Tongue (tissue), 2 donors: ENCODE measurements around the gene GATAD2B. TPM values are rescaled to one million over a fixed set of nuclear protein-coding genes. Genes with fewer than 3 reads are reported as not detected.
"Not testable (repeated sequence)": the region's sequence is repeated elsewhere in the genome, so short reads cannot be mapped to it uniquely, and the experiment has no call there.

Experiments used
- DNase-seq: peaks from one replicate; pipeline ENCODE4 v3.0.0-alpha.2; 2015
- total RNA-seq: library from RNA; depleted of rRNA; stranded (reverse); fragments of >200 nt; gene quantifications from one replicate; pipeline ENCODE4 v1.2.3, GENCODE V29; 2014

The GATAD2B gene
- total RNA-seq, 1 donor from 2014 or later = 11.2 TPM

- no peak for DNase-seq
These were observed 144.5 kb downstream of the GATAD2B start for GRCh38 chr1:153778051-153778823.

DNA sequence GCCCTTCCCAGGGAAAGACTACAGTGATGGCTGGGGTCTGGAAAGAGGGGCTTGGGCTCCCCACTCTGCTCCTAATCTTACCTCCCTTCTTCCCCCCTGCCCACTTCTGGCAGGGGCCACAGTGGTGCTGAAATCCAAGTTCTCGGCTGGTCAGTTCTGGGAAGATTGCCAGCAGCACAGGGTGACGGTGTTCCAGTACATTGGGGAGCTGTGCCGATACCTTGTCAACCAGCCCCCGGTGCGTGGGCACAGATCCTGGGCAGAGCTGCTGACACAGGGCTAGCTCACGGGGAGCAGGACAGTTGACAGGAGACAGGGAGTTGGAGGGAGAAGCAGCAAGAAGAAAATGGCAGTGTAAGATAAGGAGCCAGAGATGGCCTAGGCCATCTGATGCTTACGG, 145.1 kb downstream of the GATAD2B start:
- no peak for DNase-seq

- DNase-seq = no peak
These were observed 145.9 kb downstream of the GATAD2B start for GRCh38 chr1:153776845-153777370.

- no peak for DNase-seq
These were observed 146.4 kb downstream of the GATAD2B start for GRCh38 chr1:153776352-153776751.

DNA sequence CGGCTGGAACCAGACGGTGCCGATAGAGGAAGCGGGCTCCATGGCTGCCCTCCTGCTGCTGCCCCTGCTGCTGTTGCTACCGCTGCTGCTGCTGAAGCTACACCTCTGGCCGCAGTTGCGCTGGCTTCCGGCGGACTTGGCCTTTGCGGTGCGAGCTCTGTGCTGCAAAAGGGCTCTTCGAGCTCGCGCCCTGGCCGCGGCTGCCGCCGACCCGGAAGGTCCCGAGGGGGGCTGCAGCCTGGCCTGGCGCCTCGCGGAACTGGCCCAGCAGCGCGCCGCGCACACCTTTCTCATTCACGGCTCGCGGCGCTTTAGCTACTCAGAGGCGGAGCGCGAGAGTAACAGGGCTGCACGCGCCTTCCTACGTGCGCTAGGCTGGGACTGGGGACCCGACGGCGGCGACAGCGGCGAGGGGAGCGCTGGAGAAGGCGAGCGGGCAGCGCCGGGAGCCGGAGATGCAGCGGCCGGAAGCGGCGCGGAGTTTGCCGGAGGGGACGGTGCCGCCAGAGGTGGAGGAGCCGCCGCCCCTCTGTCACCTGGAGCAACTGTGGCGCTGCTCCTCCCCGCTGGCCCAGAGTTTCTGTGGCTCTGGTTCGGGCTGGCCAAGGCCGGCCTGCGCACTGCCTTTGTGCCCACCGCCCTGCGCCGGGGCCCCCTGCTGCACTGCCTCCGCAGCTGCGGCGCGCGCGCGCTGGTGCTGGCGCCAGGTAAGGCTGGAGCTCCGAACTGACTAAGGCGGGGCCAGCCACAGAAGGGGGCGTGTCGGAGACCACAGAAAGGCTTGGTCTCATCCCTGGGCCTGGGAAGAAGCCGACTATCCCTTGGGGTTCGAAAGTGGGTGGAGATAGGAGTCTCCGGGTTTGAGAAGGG, 147.1 kb downstream of the GATAD2B start:
- peak; percentile 86 for DNase-seq

DNA sequence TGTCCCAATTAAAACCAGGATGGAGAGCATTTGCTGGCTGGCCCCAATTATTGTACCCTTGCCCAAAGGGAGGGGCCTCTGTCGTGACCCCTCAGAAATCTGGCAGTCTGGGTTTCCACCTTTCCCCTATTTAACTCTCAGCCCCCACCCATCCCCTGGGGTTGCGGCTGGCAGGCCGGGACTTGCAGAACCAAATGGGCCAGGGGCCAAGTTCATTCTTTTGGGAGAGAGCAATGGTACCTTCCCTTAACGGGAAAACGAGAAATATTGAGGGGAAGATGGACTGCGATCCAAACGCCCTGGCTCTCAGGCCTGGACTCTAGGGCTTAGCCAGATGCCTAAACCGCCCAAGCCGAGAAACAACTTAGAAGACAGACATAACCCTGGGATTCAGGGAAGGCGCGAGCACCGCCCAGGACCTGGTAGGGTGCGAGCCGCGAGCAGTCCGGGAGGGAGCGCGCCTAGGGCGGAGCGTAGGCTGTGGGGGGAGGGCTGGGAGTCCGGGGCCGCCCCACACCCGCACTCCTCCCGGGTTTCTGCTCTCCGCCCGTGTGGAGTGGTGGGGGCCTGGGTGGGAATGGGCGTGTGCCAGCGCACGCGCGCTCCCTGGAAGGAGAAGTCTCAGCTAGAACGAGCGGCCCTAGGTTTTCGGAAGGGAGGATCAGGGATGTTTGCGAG, 147.9 kb downstream of the GATAD2B start, which contains the start of gene SLC27A3:
SLC27A3 (plus strand) TSS at position 628 of the 678 bp plus-strand sequence. CDS start 91 bp downstream, outside the sequence.
- peak; percentile 88 for DNase-seq

GRCh38 chr1:153774026-153774595, 148.7 kb downstream of the GATAD2B start:
- no peak for DNase-seq

DNA sequence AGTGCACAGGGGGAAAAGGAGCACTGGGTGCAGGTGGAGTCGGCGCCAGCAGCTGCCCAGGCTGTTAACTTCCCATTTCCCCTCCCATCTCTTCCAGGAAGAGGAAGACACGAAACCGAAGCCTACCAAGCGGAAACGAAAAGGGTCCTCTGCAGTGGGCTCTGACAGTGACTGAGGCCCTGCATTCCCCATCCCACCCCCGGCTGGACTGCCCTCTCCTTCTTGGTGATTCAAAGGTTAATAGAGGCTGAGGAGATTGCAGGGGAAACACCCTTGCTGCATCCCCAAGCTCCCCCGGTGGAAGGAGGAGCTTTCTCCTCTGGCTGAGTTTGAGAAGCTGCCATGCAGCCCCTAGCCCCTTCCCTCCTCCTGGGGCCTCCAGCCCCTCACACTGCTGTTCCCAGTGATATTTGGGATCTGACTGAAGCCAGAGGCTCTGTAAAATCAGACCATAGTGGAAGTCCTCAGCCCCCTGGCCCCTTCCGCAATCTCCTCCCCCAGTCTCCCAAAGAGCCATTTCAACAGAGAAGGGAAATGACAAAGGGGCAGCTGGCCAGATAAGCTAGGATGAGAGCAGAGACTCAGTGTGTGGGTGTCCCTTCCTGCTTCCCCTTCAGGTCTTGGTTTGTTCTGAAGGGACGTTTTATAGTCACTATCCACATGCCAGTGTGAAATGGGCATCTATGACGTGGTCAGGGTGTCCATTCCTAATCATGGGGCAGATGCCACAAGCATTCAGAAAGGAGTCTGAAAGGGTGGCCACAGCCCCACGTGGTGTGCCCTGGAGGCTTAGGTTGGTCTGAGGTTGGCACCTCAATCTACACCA, 149.5 kb downstream of the GATAD2B start:
- no peak for DNase-seq

DNA sequence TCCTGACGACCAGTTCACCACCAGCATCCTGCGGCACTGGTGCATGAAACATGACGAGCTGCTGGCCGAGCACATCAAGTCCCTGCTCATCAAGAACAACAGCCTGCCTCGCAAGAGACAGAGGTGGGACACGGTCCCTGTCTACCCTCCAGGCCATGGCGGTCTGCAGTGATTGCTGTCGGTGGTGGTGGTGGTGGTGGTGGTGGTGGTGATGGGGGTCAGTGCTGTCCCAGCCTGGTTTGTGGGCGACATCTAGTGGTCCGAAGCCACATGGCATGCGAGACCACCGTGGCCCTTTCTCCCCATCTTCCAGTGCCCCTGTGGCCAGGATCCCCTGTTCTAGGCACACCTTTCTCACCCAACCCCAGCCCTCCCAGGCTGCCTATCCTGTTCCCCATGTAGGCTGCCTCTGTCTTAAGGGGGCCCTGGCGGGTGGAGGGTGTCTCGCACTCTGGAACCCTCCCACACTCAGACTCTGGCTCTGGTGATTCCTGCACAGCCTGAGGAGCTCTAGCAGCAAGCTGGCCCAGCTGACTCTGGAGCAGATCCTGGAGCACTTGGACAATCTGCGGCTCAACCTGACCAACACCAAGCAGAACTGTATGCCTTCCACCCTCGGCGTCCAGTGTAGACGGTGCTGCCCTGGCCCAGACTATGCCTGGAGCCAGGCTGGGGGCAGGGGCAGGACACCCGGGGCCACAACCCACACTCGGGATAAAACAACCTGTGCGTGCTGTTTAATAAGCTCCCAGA, 150.8 kb downstream of the GATAD2B start:
- DNase-seq = peak; percentile 35

DNA sequence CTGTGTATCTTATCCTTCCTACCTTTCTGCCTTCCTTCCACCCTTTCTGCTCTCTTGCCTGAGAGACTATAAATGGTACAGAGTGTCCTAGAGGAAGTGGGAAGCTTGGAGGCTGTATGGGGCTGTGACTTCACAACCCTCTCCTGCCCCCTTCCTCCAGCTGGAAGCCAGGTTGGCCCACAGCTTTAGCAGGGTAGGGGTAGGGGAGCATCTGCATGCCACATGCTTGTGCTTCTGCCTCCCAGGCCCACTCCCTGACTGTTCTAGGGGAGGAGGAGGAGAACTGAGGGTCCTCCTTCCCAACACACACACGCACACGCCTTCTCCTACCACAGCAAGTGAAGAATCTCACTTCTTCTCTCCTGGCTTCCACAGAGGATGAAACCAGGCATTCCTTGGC, 151.5 kb downstream of the GATAD2B start:
- DNase-seq = no peak

- no peak for DNase-seq
These were observed 152.0 kb downstream of the GATAD2B start for GRCh38 chr1:153770797-153771196.

DNA sequence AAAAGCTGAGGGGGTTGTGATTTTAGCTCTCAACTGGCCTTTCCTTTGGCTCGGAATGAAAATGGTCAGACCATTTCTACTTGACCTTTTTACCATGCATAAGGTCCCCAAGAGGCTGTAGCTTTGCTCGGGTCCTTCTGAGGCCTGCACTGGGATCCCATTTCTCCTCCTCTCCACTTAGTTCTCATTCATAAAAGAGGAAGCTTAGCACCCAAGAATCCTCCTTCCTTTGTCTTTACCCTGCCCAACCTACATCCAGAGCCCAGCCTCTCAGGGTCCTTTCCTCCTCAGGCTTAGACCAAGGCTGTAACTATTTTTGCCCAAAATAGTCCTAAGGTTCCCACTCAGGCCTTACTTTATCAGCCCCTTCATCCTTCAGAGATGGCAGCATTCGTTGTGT, 153.6 kb downstream of the GATAD2B start:
- no peak for DNase-seq

GRCh38 chr1:153768316-153769181, 154.2 kb downstream of the GATAD2B start:
- no peak for DNase-seq

GRCh38 chr1:153767519-153767918, 155.3 kb downstream of the GATAD2B start:
- no peak for DNase-seq

GRCh38 chr1:153766663-153767062, 156.1 kb downstream of the GATAD2B start:
- not testable (repeated sequence) for DNase-seq

GRCh38 chr1:153764310-153764709, 158.5 kb downstream of the GATAD2B start:
- DNase-seq = no peak

- DNase-seq = no peak
These were observed 159.2 kb downstream of the GATAD2B start for GRCh38 chr1:153763365-153764225.

GRCh38 chr1:153760440-153760839, 162.3 kb downstream of the GATAD2B start:
- no peak for DNase-seq
